A673 (cell line): ENCODE data around the gene CPXM1.

Experiments used
- CTCF ChIP-seq: fragments of 300-800, 200-600 bp; sonication (generic); conservative IDR thresholded peaks from 2 replicates; pipeline ENCODE4 v1.5.1; 2017; ENCODE audit warnings: low read depth, mild to moderate bottlenecking, antibody characterized with exemption, low read length, moderate library complexity, mixed read lengths
- EZH2 ChIP-seq: fragments of 200-600 bp; sonication (generic); IDR thresholded peaks from 2 replicates; pipeline ENCODE4 v1.6.1; 2017; ENCODE audit warnings: borderline replicate concordance, low read depth, mild to moderate bottlenecking, mixed read lengths, antibody characterized with exemption, low read length; ENCODE audit not compliant: poor library complexity, severe bottlenecking

DNA sequence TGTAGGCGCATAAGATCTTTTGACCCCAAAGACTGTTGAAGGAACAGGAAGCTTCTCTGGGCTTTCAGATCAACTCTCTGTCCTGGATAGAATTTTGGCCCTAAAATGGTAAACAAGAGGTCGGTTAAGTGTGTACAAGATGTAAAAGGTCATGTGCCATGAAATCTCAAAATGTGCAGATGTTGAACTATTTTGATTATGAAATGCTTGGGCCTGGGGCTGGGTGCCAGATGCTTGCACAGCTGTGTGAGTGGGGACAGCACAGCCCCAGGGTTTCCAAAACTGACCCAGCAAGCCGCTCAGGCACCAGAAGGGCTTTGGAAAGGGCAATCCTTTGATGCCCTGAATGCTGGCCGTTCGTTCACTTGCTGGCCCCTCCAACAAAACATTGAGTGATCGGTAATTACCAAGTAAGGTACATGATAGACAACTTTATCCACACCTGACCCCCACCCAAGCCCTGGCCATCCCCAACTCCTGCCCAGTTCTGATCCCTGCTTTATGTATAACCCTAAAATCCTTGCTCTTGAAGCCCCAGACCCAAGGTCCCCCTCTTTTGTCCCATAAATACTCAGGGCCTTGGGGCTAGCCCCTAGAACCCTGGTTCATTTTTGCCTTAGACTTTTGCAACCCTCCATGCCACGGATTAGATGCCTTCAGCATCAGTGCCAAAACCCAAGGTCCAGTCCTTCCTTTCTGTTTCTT lies 17.6 kb upstream of the CPXM1 start:
- no peak for TF ChIP-seq CTCF
- TF ChIP-seq EZH2, result no peak
